ENCODE results near the gene PPM1H. TPM values are rescaled to one million over a fixed set of nuclear protein-coding genes. Genes with fewer than 3 reads are reported as not detected.
A peak's percentile ranks its signal among the peaks of the same experiment; 100 is the strongest.

PPM1H gene
- polyA plus RNA-seq, 4 donors: 1.1 to 14.3 (median 3.2) TPM

- H3K27ac ChIP-seq (ENCODE audit: low read depth in 1 of 3, low read length in 2 of 3): no peak overlapping the region
- peak in 1 of 2 donors; percentile 20 for DNase-seq
- H3K27me3 ChIP-seq (ENCODE audit: control insufficient read depth in 3 of 3, insufficient read depth in 3 of 3, low read length in 3 of 3): no peaks in the 10 kb centered on the region
- H3K36me3 ChIP-seq (ENCODE audit: control insufficient read depth in 3 of 3, insufficient read depth in 2 of 3, low read depth in 1 of 3, low read length in 3 of 3): peaks cover 0 to 10% (median 0%) of the 10 kb centered on the region in 3 donors
- H3K4me3 ChIP-seq (ENCODE audit: low read depth in 1 of 3, low read length in 3 of 3): no peak overlapping the region
- no peak for FAIRE-seq
- peaks cover 0 to 7% (median 0%) of the 10 kb centered on the region in 3 donors for H3K4me1 ChIP-seq (ENCODE audit: control insufficient read depth in 3 of 3, insufficient read depth in 2 of 3, low read depth in 1 of 3, low read length in 2 of 3)
- 56 to 65% (median 63%) methylated on average over 10 of the region's 10 CpGs for WGBS, 3 donors
- no peaks in the 10 kb centered on the region for H3K9me3 ChIP-seq (ENCODE audit: control insufficient read depth in 2 of 2, insufficient read depth in 1 of 2, low read depth in 1 of 2, low read length in 1 of 2)
Observed at GRCh38 chr12:62750941-62751809, 183.8 kb downstream of the PPM1H start.

- WGBS, 3 donors: 70 to 93% (median 87%) methylated on average over 1 of the region's 1 CpG
- peaks cover 0 to 7% (median 0%) of the 10 kb centered on the region in 3 donors for H3K4me1 ChIP-seq (ENCODE audit: control insufficient read depth in 3 of 3, insufficient read depth in 2 of 3, low read depth in 1 of 3, low read length in 2 of 3)
- no peak overlapping the region for H3K4me3 ChIP-seq (ENCODE audit: low read depth in 1 of 3, low read length in 3 of 3)
- H3K27ac ChIP-seq (ENCODE audit: low read depth in 1 of 3, low read length in 2 of 3): no peak overlapping the region
- no peaks in the 10 kb centered on the region for H3K27me3 ChIP-seq (ENCODE audit: control insufficient read depth in 3 of 3, insufficient read depth in 3 of 3, low read length in 3 of 3)
- no peaks in the 10 kb centered on the region for H3K9me3 ChIP-seq (ENCODE audit: control insufficient read depth in 2 of 2, insufficient read depth in 1 of 2, low read depth in 1 of 2, low read length in 1 of 2)
- FAIRE-seq: no peak
- DNase-seq: no peak
- H3K36me3 ChIP-seq (ENCODE audit: control insufficient read depth in 3 of 3, insufficient read depth in 2 of 3, low read depth in 1 of 3, low read length in 3 of 3): peaks cover 0 to 7% (median 0%) of the 10 kb centered on the region in 3 donors
Observed at GRCh38 chr12:62749586-62749985, 185.4 kb downstream of the PPM1H start.

GRCh38 chr12:62748941-62749468, 185.9 kb downstream of the PPM1H start:
- peaks cover 0 to 6% (median 0%) of the 10 kb centered on the region in 3 donors for H3K36me3 ChIP-seq (ENCODE audit: control insufficient read depth in 3 of 3, insufficient read depth in 2 of 3, low read depth in 1 of 3, low read length in 3 of 3)
- peaks cover 0 to 7% (median 0%) of the 10 kb centered on the region in 3 donors for H3K4me1 ChIP-seq (ENCODE audit: control insufficient read depth in 3 of 3, insufficient read depth in 2 of 3, low read depth in 1 of 3, low read length in 2 of 3)
- no peak overlapping the region for H3K27ac ChIP-seq (ENCODE audit: low read depth in 1 of 3, low read length in 2 of 3)
- FAIRE-seq: no peak
- no peaks in the 10 kb centered on the region for H3K9me3 ChIP-seq (ENCODE audit: control insufficient read depth in 2 of 2, insufficient read depth in 1 of 2, low read depth in 1 of 2, low read length in 1 of 2)
- 95 to 99% (median 97%) methylated on average over 4 of the region's 4 CpGs for WGBS, 3 donors
- no peak overlapping the region for H3K4me3 ChIP-seq (ENCODE audit: low read depth in 1 of 3, low read length in 3 of 3)
- no peaks in the 10 kb centered on the region for H3K27me3 ChIP-seq (ENCODE audit: control insufficient read depth in 3 of 3, insufficient read depth in 3 of 3, low read length in 3 of 3)
- no peak for DNase-seq

GRCh38 chr12:62744551-62744950, 190.4 kb downstream of the PPM1H start:
- no peak overlapping the region for H3K27ac ChIP-seq (ENCODE audit: low read depth in 1 of 3, low read length in 2 of 3)
- H3K4me1 ChIP-seq (ENCODE audit: control insufficient read depth in 3 of 3, insufficient read depth in 2 of 3, low read depth in 1 of 3, low read length in 2 of 3): no peaks in the 10 kb centered on the region
- 87 to 88% (median 88%) methylated on average over 5 of the region's 5 CpGs for WGBS, 3 donors
- peaks cover 0 to 7% (median 0%) of the 10 kb centered on the region in 3 donors for H3K36me3 ChIP-seq (ENCODE audit: control insufficient read depth in 3 of 3, insufficient read depth in 2 of 3, low read depth in 1 of 3, low read length in 3 of 3)
- H3K9me3 ChIP-seq (ENCODE audit: control insufficient read depth in 2 of 2, insufficient read depth in 1 of 2, low read depth in 1 of 2, low read length in 1 of 2): no peaks in the 10 kb centered on the region
- FAIRE-seq (no peak), DNase-seq (no peak)
- H3K27me3 ChIP-seq (ENCODE audit: control insufficient read depth in 3 of 3, insufficient read depth in 3 of 3, low read length in 3 of 3): no peaks in the 10 kb centered on the region
- H3K4me3 ChIP-seq (ENCODE audit: low read depth in 1 of 3, low read length in 3 of 3): no peak overlapping the region

GRCh38 chr12:62739266-62740015, 195.5 kb downstream of the PPM1H start:
- DNase-seq: no peak
- Histone ChIP-seq H3K4me3 (ENCODE audit: low read depth in 1 of 3, low read length in 3 of 3) (no peak overlapping the region), H3K27ac (ENCODE audit: low read depth in 1 of 3, low read length in 2 of 3) (no peak overlapping the region), H3K9me3 (ENCODE audit: control insufficient read depth in 2 of 2, insufficient read depth in 1 of 2, low read depth in 1 of 2, low read length in 1 of 2) (no peaks in the 10 kb centered on the region), H3K4me1 (ENCODE audit: control insufficient read depth in 3 of 3, insufficient read depth in 2 of 3, low read depth in 1 of 3, low read length in 2 of 3) (no peaks in the 10 kb centered on the region), H3K36me3 (ENCODE audit: control insufficient read depth in 3 of 3, insufficient read depth in 2 of 3, low read depth in 1 of 3, low read length in 3 of 3) (peaks cover 0 to 24% (median 0%) of the 10 kb centered on the region in 3 donors), H3K27me3 (ENCODE audit: control insufficient read depth in 3 of 3, insufficient read depth in 3 of 3, low read length in 3 of 3) (no peaks in the 10 kb centered on the region)
- FAIRE-seq: no peak
- WGBS, 3 donors: 76 to 86% (median 84%) methylated on average over 9 of the region's 9 CpGs

- H3K36me3 ChIP-seq (ENCODE audit: control insufficient read depth in 3 of 3, insufficient read depth in 2 of 3, low read depth in 1 of 3, low read length in 3 of 3): peaks cover 0 to 23% (median 0%) of the 10 kb centered on the region in 3 donors
- no peak overlapping the region for H3K4me3 ChIP-seq (ENCODE audit: low read depth in 1 of 3, low read length in 3 of 3)
- H3K27ac ChIP-seq (ENCODE audit: low read depth in 1 of 3, low read length in 2 of 3): no peak overlapping the region
- FAIRE-seq (no peak), DNase-seq (no peak)
- 87 to 91% (median 90%) methylated on average over 8 of the region's 8 CpGs for WGBS, 3 donors
- H3K4me1 ChIP-seq (ENCODE audit: control insufficient read depth in 3 of 3, insufficient read depth in 2 of 3, low read depth in 1 of 3, low read length in 2 of 3): no peaks in the 10 kb centered on the region
- H3K27me3 ChIP-seq (ENCODE audit: control insufficient read depth in 3 of 3, insufficient read depth in 3 of 3, low read length in 3 of 3): no peaks in the 10 kb centered on the region
- no peaks in the 10 kb centered on the region for H3K9me3 ChIP-seq (ENCODE audit: control insufficient read depth in 2 of 2, insufficient read depth in 1 of 2, low read depth in 1 of 2, low read length in 1 of 2)
Observed at GRCh38 chr12:62738616-62739015, 196.3 kb downstream of the PPM1H start.

- Histone ChIP-seq H3K9me3 (ENCODE audit: control insufficient read depth in 2 of 2, insufficient read depth in 1 of 2, low read depth in 1 of 2, low read length in 1 of 2) (no peaks in the 10 kb centered on the region), H3K27ac (ENCODE audit: low read depth in 1 of 3, low read length in 2 of 3) (no peak overlapping the region), H3K27me3 (ENCODE audit: control insufficient read depth in 3 of 3, insufficient read depth in 3 of 3, low read length in 3 of 3) (no peaks in the 10 kb centered on the region), H3K4me3 (ENCODE audit: low read depth in 1 of 3, low read length in 3 of 3) (no peak overlapping the region), H3K4me1 (ENCODE audit: control insufficient read depth in 3 of 3, insufficient read depth in 2 of 3, low read depth in 1 of 3, low read length in 2 of 3) (no peaks in the 10 kb centered on the region), H3K36me3 (ENCODE audit: control insufficient read depth in 3 of 3, insufficient read depth in 2 of 3, low read depth in 1 of 3, low read length in 3 of 3) (peaks cover 0 to 23% (median 0%) of the 10 kb centered on the region in 3 donors)
- DNase-seq: no peak
- WGBS, 3 donors: 95 to 99% (median 96%) methylated on average over 3 of the region's 3 CpGs
- no peak for FAIRE-seq
Observed at GRCh38 chr12:62738105-62738504, 196.8 kb downstream of the PPM1H start.

- Histone ChIP-seq H3K27ac (ENCODE audit: low read depth in 1 of 3, low read length in 2 of 3) (no peak overlapping the region), H3K4me3 (ENCODE audit: low read depth in 1 of 3, low read length in 3 of 3) (no peak overlapping the region), H3K27me3 (ENCODE audit: control insufficient read depth in 3 of 3, insufficient read depth in 3 of 3, low read length in 3 of 3) (no peaks in the 10 kb centered on the region), H3K36me3 (ENCODE audit: control insufficient read depth in 3 of 3, insufficient read depth in 2 of 3, low read depth in 1 of 3, low read length in 3 of 3) (peaks cover 0 to 23% (median 0%) of the 10 kb centered on the region in 3 donors), H3K4me1 (ENCODE audit: control insufficient read depth in 3 of 3, insufficient read depth in 2 of 3, low read depth in 1 of 3, low read length in 2 of 3) (no peaks in the 10 kb centered on the region), H3K9me3 (ENCODE audit: control insufficient read depth in 2 of 2, insufficient read depth in 1 of 2, low read depth in 1 of 2, low read length in 1 of 2) (no peaks in the 10 kb centered on the region)
- FAIRE-seq (no peak), DNase-seq (no peak)
- WGBS, 3 donors: 89 to 98% (median 90%) methylated on average over 2 of the region's 2 CpGs
Observed at GRCh38 chr12:62737615-62738014, 197.3 kb downstream of the PPM1H start.
